ENCODE results near the gene TEDC2. TPM values are rescaled to one million over a fixed set of nuclear protein-coding genes. Genes with fewer than 3 reads are reported as not detected.

Gene TEDC2
- total and polyA plus RNA-seq, 2 of the 8 experiments (the other 6 are each of a cell fraction or from before 2014, with no cell fraction given), result 54.6 to 55.6 TPM

DNA sequence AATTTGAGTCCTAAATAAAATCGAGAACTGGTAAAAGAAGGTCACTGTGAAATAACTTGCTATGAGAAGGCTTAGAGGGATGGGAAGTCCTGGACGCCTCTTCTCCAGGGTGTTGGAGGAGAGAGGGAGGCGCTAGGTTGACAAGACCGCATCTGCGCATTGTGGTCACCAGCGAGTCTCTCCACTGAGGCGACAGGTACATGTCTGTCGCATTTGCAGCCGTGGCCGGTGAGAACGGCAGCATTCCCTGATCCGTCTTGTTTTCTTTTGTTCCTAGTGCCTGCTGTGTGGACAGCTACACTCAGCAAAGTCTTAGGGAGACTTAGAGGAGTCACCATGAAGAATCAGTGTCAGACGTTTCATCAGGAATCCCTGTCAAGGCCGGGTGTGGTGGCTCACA is 45.8 kb downstream of the TEDC2 start:
- Histone ChIP-seq H3K4me2 (ENCODE audit: insufficient read depth in 1 of 2, low read depth in 2 of 2, low read length in 2 of 2) (no peak overlapping the region), H3K9ac (replicated peaks in 1 of 4; ENCODE audit: extremely low read depth in 1 of 4, low read depth in 3 of 4, low read length in 3 of 4) (no peak overlapping the region), H3K23ac (ENCODE audit: insufficient read length) (no peak overlapping the region), H4K8ac (ENCODE audit: extremely low read depth, insufficient read depth, low read length) (no peak overlapping the region), H3K4me1 (replicated peaks in 1 of 4; ENCODE audit: control insufficient read depth in 3 of 4, insufficient read depth in 4 of 4, low read length in 3 of 4) (peaks cover 0 to 15% (median 9%) of the 10 kb centered on the region in 4 experiments; a peak in 6 of 7 replicates), H3K23me2 (ENCODE audit: low read depth, low read length) (no peaks in the 10 kb centered on the region), H2BK120ac (replicated peaks; ENCODE audit: low read depth, low read length) (no peak overlapping the region), H3K79me1 (ENCODE audit: low read depth, low read length) (no peaks in the 10 kb centered on the region), H4K5ac (ENCODE audit: insufficient read length, low read depth, low read length) (no peak overlapping the region), H2AFZ (ENCODE audit: low read length) (no peak overlapping the region), H2AK5ac (ENCODE audit: low read depth, low read length) (no peak overlapping the region), H3K36me3 (ENCODE audit: control insufficient read depth in 2 of 4, insufficient read depth in 4 of 4, low read length in 3 of 4) (no peaks in the 10 kb centered on the region), H3K56ac (replicated peaks; ENCODE audit: insufficient read length, low read depth, low read length) (no peak overlapping the region), H3K27me3 (replicated peaks in 1 of 4; ENCODE audit: control insufficient read depth in 3 of 4, extremely low read depth in 1 of 4, insufficient read depth in 3 of 4, low read length in 3 of 4) (peaks cover 0 to 3% (median 0%) of the 10 kb centered on the region in 4 experiments; a peak in 2 of 7 replicates), H3K4me3 (ENCODE audit: extremely low read depth in 1 of 4, insufficient read depth in 2 of 4, low read depth in 3 of 4, low read length in 4 of 4) (no peak overlapping the region), H3K14ac (ENCODE audit: insufficient read length) (no peak overlapping the region), H3K9me3 (ENCODE audit: insufficient read depth in 2 of 2, low read depth in 1 of 2, low read length in 1 of 2) (no peaks in the 10 kb centered on the region), H2BK12ac (ENCODE audit: low read depth, low read length) (no peak overlapping the region), H3K27ac (ENCODE audit: low read depth, low read length) (no peak overlapping the region), H3K18ac (ENCODE audit: extremely low read depth, low read length) (no peak overlapping the region), H2BK15ac (ENCODE audit: low read length) (no peak overlapping the region), H4K91ac (replicated peaks; ENCODE audit: insufficient read length, low read length) (no peak overlapping the region), H4K20me1 (replicated peaks in 1 of 2; ENCODE audit: control insufficient read depth in 1 of 2, insufficient read depth in 2 of 2, low read length in 2 of 2) (peaks cover 2% of the 10 kb centered on the region in 2 experiments), H2BK20ac (ENCODE audit: low read length) (no peak overlapping the region), H3K79me2 (ENCODE audit: control insufficient read depth in 1 of 2, insufficient read depth in 2 of 2, low read length in 2 of 2) (no peaks in the 10 kb centered on the region), H3K4ac (replicated peaks; ENCODE audit: insufficient read length, low read depth, low read length) (no peak overlapping the region), H2BK5ac (ENCODE audit: low read depth, low read length) (no peak overlapping the region)
- DNase-seq (ENCODE audit: low read depth in 1 of 2, low spot score in 2 of 2), result no peak
- WGBS, 2 experiments (ENCODE audit: extremely low coverage in 1 of 2, insufficient coverage in 1 of 2, insufficient read length in 1 of 2, insufficient replicate concordance in 2 of 2, low coverage in 1 of 2, low lambda C conversion rate in 2 of 2, missing lambda C conversion rate in 1 of 2), result 90% methylated on average over 14 of the region's 14 CpGs; no CpG with 5 or more reads in 1 of the 2 experiments
- ChIA-PET POLR2A (ENCODE audit: partially characterized antibody) (no interaction called here), CTCF (ENCODE audit: partially characterized antibody) (interaction anchor here (0.8 kb wide), 1 partner anchor 209 kb away, joined by 3 read pairs; no protein-coding TSS in a partner anchor)
- FAIRE-seq, result no peak
